H1 (cell line): ENCODE data around the gene NHS.

Experiments used
- EGR1 ChIP-seq: IDR thresholded peaks from 2 replicates; pipeline ENCODE4 v1.6.1; 2011; ENCODE audit warnings: low read depth, low read length, borderline replicate concordance
- HDAC2 ChIP-seq, 2 experiments: fragments of 300-600 bp in 1 of 2; sonication (generic) in 1 of 2; IDR thresholded peaks; 2 replicates each; pipeline ENCODE4 v1.6.1; 2011 to 2012; ENCODE audit warnings: low read depth in 2 of 2, low read length in 2 of 2, mild to moderate bottlenecking in 2 of 2, moderate library complexity in 2 of 2, borderline replicate concordance in 1 of 2, inconsistent platforms in 1 of 2
- JUND ChIP-seq: IDR thresholded peaks from 2 replicates; pipeline ENCODE4 v1.6.1; 2011; ENCODE audit warnings: mild to moderate bottlenecking, improper control_type of control experiment, low read length
- MAX ChIP-seq: IDR thresholded peaks from 2 replicates; pipeline ENCODE4 v1.6.1; 2012; ENCODE audit warnings: inconsistent platforms
- NANOG ChIP-seq: IDR thresholded peaks from 2 replicates; pipeline ENCODE4 v1.6.1; 2011; ENCODE audit warnings: low read length, low read depth, mild to moderate bottlenecking, inconsistent platforms; ENCODE audit not compliant: insufficient read depth, poor library complexity, severe bottlenecking
- NRF1 ChIP-seq: IDR thresholded peaks from 2 replicates; pipeline ENCODE4 v1.6.1; 2011; ENCODE audit warnings: mild to moderate bottlenecking, low read depth, low read length, improper control_type of control experiment
- SUZ12 ChIP-seq: fragments of 200-600 bp; sonication (generic); IDR thresholded peaks from 2 replicates; pipeline ENCODE4 v1.6.1; 2012; ENCODE audit warnings: mild to moderate bottlenecking, inconsistent platforms, low read length, moderate library complexity, mixed read lengths
- USF2 ChIP-seq: IDR thresholded peaks from 2 replicates; pipeline ENCODE4 v1.6.1; 2011; ENCODE audit warnings: low read length, improper control_type of control experiment

GRCh38 chrX:17627026-17627425, 252.0 kb downstream of the NHS start:
- TF ChIP-seq NRF1, result no peak
- no peak for TF ChIP-seq HDAC2 (IDR thresholded peaks at IDR 0.05; ENCODE audit: borderline replicate concordance in 1 of 2, low read depth in 2 of 2, low read length in 2 of 2)
- no peak for TF ChIP-seq MAX
- no peak for TF ChIP-seq USF2
- no peak for TF ChIP-seq SUZ12
- TF ChIP-seq NANOG, result no peak
- TF ChIP-seq EGR1, result no peak
- TF ChIP-seq JUND, result no peak
